PC-9 (cell line): ENCODE results near the gene PLEKHH1. TPM values are rescaled to one million over a fixed set of nuclear protein-coding genes. Genes with fewer than 3 reads are reported as not detected.

ENCODE experiments used
- BruUV-seq: library from RNA; stranded (reverse); fragments of 400-500 nt; replicated peaks from 2 replicates; lab custom pipeline; 2021; lab: Mats Ljungman, UMichigan
- CTCF ChIA-PET: fragments of 300-600 bp; sonication (Branson Sonifier 250); formaldehyde crosslinking; loops from one replicate; lab custom pipeline; 2022; ENCODE audit warnings: antibody characterized with exemption; lab: Charles Lee
- POLR2A ChIA-PET: fragments of 300-600 bp; sonication (Branson Sonifier 250); formaldehyde crosslinking; loops from one replicate; lab custom pipeline; 2022; ENCODE audit warnings: antibody characterized with exemption; ENCODE audit not compliant: unreplicated experiment; lab: Charles Lee
- DNase-seq, 2 experiments: peaks; one replicate each; pipeline versions ENCODE4 v3.0.0 to v3.0.0-alpha.2; 2015 to 2022; ENCODE audit warnings: mixed read lengths in 1 of 2
- H2AFZ ChIP-seq: fragments of 200-600 bp; sonication (generic); 2 replicates; pipeline ENCODE4 v1.8.1; 2017; ENCODE audit warnings: antibody characterized with exemption
- H3F3A ChIP-seq: fragments of 200-600 bp; sonication (generic); 2 replicates; pipeline ENCODE4 v1.8.1; 2017; ENCODE audit warnings: antibody characterized with exemption, mild to moderate bottlenecking, low read depth; ENCODE audit not compliant: insufficient read depth
- H3K27ac ChIP-seq: fragments of 200-600 bp; sonication (generic); 2 replicates; pipeline ENCODE4 v1.6.1; 2016; ENCODE audit warnings: mixed run types
- H3K27me3 ChIP-seq: fragments of 200-600 bp; sonication (generic); 2 replicates; pipeline ENCODE4 v1.6.1; 2016; ENCODE audit warnings: low read depth, mixed run types; ENCODE audit not compliant: insufficient read depth
- H3K36me3 ChIP-seq: fragments of 200-600 bp; sonication (generic); 2 replicates; pipeline ENCODE4 v1.6.1; 2016; ENCODE audit warnings: low read depth, mixed run types
- H3K4me1 ChIP-seq: fragments of 200-600 bp; sonication (generic); replicated peaks from 2 replicates; pipeline ENCODE4 v1.6.1; 2016; ENCODE audit warnings: mixed run types; ENCODE audit not compliant: insufficient read depth
- H3K4me2 ChIP-seq: fragments of 200-600 bp; sonication (generic); 2 replicates; pipeline ENCODE4 v1.6.1; 2017; ENCODE audit warnings: mixed run types
- H3K4me3 ChIP-seq: fragments of 200-600 bp; sonication (generic); 2 replicates; pipeline ENCODE4 v1.6.1; 2016; ENCODE audit warnings: mixed run types
- H3K79me2 ChIP-seq: fragments of 200-600 bp; sonication (generic); 2 replicates; pipeline ENCODE4 v1.6.1; 2017; ENCODE audit warnings: low read depth, mixed run types
- H3K9me2 ChIP-seq: fragments of 200-600 bp; sonication (generic); 2 replicates; pipeline ENCODE4 v1.8.1; 2017; ENCODE audit warnings: mild to moderate bottlenecking; ENCODE audit not compliant: insufficient read depth
- H3K9me3 ChIP-seq: fragments of 200-600 bp; sonication (generic); 2 replicates; pipeline ENCODE4 v1.8.1; 2016; ENCODE audit warnings: low read depth; ENCODE audit not compliant: insufficient read depth
- H4K20me1 ChIP-seq: fragments of 200-600 bp; sonication (generic); 2 replicates; pipeline ENCODE4 v1.8.1; 2017; ENCODE audit not compliant: insufficient read depth
- EZH2 ChIP-seq: fragments of 200-600 bp; sonication (generic); IDR thresholded peaks from 2 replicates; pipeline ENCODE4 v1.8.0; 2017; ENCODE audit warnings: antibody characterized with exemption, low read depth
- intact Hi-C: fragments of 100-400 bp; cut with micrococcal nuclease; formaldehyde crosslinking; loops from one replicate; pipeline ENCODE4 v1.10.0; 2022; ENCODE audit not compliant: unreplicated experiment
- total RNA-seq: library from RNA; stranded (reverse); gene quantifications from 2 replicates; pipeline ENCODE4 v1.2.3, GENCODE V29; 2021
- TF ChIP-seq, protein P1 (sequence below): fragments of 200-600 bp; sonication (generic); conservative IDR thresholded peaks from 2 replicates; pipeline ENCODE4 v1.6.1; 2017; ENCODE audit warnings: mixed run types, antibody characterized with exemption, mild to moderate bottlenecking, moderate library complexity

PLEKHH1 gene
- total RNA-seq, 1 experiment from 2014 or later, result 13.6 TPM

DNA sequence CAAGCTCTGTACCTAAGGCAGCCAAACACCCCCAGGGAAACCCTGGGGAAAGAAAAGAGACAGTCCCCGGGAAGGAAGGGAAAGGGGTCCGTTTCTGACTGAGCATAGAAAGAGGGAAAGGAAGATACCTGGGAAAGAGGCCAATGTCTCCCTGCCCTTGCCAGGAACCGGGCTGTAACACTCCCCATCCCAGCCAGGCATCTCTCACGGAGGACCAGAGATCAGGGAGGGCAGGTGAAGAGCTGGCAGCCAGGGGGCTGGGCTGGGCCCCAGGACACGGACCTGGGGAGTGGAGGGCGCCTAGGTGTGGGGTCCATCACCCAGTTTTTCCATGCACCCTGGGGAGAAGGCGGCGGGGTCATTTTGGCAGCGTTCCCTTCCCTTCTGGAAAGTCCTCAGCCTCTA lies 18.9 kb upstream of the PLEKHH1 start:
- Histone ChIP-seq H2AFZ (no peak overlapping the region), H3K9me2 (no peaks in the 10 kb centered on the region), H3K4me1 (peaks cover 25% of the 10 kb centered on the region), H3K4me2 (peak overlapping the region; percentile 82), H3K27me3 (peaks cover 36% of the 10 kb centered on the region; the same call in 1 of the 2 replicates), H3K9me3 (no peaks in the 10 kb centered on the region), H3F3A (peaks cover 10% of the 10 kb centered on the region; the same call in 1 of the 2 replicates), H3K36me3 (no peaks in the 10 kb centered on the region), H3K79me2 (no peaks in the 10 kb centered on the region), H3K27ac (no peak overlapping the region), H4K20me1 (no peaks in the 10 kb centered on the region), H3K4me3 (peak overlapping the region; percentile 84; the same call in 1 of the 2 replicates)
- CTCF ChIA-PET, result interaction anchor here (0.6 to 1.1 kb wide), 4 partner anchors 13 to 87 kb away, joined by 3 to 11 read pairs (median 4); no protein-coding TSS in a partner anchor
- no peak for DNase-seq
- POLR2A ChIA-PET, result no interaction called here
- no TSS peak for BruUV-seq
- TF ChIP-seq, protein P1, sequence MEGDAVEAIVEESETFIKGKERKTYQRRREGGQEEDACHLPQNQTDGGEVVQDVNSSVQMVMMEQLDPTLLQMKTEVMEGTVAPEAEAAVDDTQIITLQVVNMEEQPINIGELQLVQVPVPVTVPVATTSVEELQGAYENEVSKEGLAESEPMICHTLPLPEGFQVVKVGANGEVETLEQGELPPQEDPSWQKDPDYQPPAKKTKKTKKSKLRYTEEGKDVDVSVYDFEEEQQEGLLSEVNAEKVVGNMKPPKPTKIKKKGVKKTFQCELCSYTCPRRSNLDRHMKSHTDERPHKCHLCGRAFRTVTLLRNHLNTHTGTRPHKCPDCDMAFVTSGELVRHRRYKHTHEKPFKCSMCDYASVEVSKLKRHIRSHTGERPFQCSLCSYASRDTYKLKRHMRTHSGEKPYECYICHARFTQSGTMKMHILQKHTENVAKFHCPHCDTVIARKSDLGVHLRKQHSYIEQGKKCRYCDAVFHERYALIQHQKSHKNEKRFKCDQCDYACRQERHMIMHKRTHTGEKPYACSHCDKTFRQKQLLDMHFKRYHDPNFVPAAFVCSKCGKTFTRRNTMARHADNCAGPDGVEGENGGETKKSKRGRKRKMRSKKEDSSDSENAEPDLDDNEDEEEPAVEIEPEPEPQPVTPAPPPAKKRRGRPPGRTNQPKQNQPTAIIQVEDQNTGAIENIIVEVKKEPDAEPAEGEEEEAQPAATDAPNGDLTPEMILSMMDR, result no peak
- TF ChIP-seq EZH2, result no peak
- intact Hi-C loops, result no loop called here

DNA sequence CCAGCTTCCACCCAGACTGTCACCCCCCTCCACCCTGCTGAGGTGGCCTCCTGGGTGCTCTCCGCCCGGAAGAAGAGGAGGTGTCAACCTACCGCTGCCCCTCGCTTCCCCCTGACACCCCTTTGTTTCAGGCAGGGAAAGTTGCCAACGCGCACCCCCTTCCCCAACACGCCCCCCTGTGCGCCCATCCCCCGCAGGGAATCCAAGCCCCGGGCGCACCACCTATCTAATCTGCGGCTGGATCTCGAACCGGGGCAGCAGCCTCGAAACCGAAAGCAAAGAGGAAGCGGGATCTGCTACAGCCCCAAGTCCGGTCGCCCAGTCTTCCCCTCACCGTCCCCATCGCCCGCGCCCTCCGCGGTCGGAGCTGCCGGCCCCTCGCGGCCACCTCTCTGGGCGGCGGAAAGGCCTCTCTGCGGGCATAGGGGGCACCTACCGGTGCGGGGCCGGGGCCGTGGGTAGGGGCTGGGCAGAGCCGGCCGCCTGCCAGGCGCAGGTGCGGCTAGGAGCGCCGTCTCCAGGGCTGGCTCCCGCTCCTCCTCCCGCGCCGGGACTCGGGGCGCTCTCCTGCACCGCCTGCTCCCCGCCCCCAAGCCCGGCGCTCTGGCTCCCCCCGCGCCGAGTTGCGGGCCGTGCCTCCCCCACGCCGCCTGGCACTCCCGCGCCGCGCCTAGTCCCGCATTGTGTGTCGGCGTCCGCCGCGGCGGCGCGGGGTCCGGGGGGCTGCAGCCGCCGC lies 18.3 kb upstream of the PLEKHH1 start:
- no peaks in the 10 kb centered on the region for H3K36me3 ChIP-seq
- CTCF ChIA-PET, result interaction anchor here (1.0 to 1.1 kb wide), 2 partner anchors 12 to 88 kb away, joined by 3 to 11 read pairs; no protein-coding TSS in a partner anchor
- peaks cover 25% of the 10 kb centered on the region for H3K4me1 ChIP-seq
- H4K20me1 ChIP-seq, result no peaks in the 10 kb centered on the region
- H3K27me3 ChIP-seq, result peaks cover 40% of the 10 kb centered on the region; the same call in 1 of the 2 replicates
- intact Hi-C loops, result no loop called here
- POLR2A ChIA-PET, result no interaction called here
- DNase-seq, result peak in 1 of 2 experiments; percentile 44
- no peaks in the 10 kb centered on the region for H3K9me2 ChIP-seq
- peak overlapping the region; percentile 80 for H2AFZ ChIP-seq
- no TSS peak for BruUV-seq
- no peaks in the 10 kb centered on the region for H3K79me2 ChIP-seq
- H3K27ac ChIP-seq, result no peak overlapping the region
- TF ChIP-seq EZH2, result no peak
- TF ChIP-seq, protein P1, result 0 out of 2 replicates have a peak, but pooled peaks have one; percentile 13
- H3K4me2 ChIP-seq, result peak overlapping the region; percentile 82
- H3K9me3 ChIP-seq, result no peaks in the 10 kb centered on the region
- H3K4me3 ChIP-seq, result peak overlapping the region; percentile 84
- peaks cover 10% of the 10 kb centered on the region; the same call in 1 of the 2 replicates for H3F3A ChIP-seq

DNA sequence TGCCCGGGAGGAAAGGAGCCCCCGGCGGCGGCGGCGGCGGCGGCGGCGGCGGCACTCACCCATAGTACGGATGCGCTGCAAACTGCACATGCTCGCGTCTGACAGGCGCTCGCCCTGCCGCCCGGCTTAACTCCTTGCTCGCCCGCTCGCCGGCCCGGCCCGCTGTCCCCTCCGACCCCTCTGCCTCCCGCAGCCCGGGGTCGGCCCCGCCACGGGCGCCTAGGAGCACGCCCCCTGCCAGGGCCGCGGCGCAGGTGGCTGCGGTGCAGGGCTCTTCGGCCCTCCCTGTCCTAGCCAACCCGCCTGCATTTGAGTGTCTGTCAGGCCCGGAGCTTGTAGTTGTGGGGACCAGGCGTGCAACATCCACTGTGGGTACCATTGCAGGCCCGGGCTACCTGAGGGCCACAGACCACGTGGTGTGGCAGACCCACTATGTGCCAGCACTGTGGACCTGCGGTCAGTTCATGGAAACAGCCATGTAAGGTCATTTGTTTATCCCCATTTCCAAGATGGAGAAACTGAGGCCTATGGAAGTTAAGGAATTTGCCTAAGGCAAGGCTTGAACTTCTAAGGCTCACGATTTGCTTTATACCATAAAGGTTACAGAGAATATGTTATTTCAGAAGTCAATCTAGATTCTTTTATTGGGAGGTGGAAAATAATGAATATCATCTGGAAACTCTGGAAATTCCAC lies 17.6 kb upstream of the PLEKHH1 start:
- Histone ChIP-seq H3K4me1 (peaks cover 19% of the 10 kb centered on the region), H3F3A (peaks cover 7% of the 10 kb centered on the region; the same call in 1 of the 2 replicates), H3K4me2 (peak overlapping the region; percentile 82), H3K9me2 (no peaks in the 10 kb centered on the region), H3K79me2 (no peaks in the 10 kb centered on the region), H3K27ac (no peak overlapping the region), H3K9me3 (no peaks in the 10 kb centered on the region), H3K36me3 (no peaks in the 10 kb centered on the region), H3K4me3 (peak overlapping the region; percentile 84; the same call in 1 of the 2 replicates), H3K27me3 (peaks cover 43% of the 10 kb centered on the region; the same call in 1 of the 2 replicates), H4K20me1 (no peaks in the 10 kb centered on the region), H2AFZ (peak overlapping the region; percentile 80; the same call in 1 of the 2 replicates)
- ChIA-PET CTCF (interaction anchor here (1.0 kb wide), 1 partner anchor 11 kb away, joined by 3 read pairs; no protein-coding TSS in a partner anchor), POLR2A (no interaction called here)
- BruUV-seq, result no TSS peak
- TF ChIP-seq, protein P1, result no peak
- intact Hi-C loops, result no loop called here
- peak in 1 of 2 experiments; percentile 20 for DNase-seq
